ENCODE measurements around the gene MAP3K20.

DNA sequence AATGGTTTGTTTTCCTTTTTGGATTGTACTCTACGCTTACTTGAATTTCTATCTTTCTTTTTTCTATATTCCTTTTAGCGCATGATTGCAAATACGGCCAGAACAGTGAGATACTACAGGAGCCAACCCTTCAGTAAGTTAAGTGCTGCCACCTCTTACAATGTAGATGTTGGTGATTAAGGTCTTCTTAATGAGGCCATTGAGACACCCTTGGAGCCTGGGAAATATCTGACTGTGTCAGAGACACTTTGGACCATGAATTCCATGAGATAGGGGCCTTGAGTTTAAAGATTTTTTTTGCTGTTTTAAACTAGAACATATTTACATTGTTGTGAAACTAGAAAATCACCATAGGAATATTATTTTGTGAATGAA is 27.1 kb upstream of the MAP3K20 start:
- TF ChIP-seq, protein P1, sequence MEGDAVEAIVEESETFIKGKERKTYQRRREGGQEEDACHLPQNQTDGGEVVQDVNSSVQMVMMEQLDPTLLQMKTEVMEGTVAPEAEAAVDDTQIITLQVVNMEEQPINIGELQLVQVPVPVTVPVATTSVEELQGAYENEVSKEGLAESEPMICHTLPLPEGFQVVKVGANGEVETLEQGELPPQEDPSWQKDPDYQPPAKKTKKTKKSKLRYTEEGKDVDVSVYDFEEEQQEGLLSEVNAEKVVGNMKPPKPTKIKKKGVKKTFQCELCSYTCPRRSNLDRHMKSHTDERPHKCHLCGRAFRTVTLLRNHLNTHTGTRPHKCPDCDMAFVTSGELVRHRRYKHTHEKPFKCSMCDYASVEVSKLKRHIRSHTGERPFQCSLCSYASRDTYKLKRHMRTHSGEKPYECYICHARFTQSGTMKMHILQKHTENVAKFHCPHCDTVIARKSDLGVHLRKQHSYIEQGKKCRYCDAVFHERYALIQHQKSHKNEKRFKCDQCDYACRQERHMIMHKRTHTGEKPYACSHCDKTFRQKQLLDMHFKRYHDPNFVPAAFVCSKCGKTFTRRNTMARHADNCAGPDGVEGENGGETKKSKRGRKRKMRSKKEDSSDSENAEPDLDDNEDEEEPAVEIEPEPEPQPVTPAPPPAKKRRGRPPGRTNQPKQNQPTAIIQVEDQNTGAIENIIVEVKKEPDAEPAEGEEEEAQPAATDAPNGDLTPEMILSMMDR (conservative IDR thresholded peaks at IDR 0.05 in 1 of 2, IDR thresholded peaks at IDR 0.05 in 1 of 2; ENCODE audit: low read depth in 1 of 2, low read length in 2 of 2) = no peak
- TF ChIP-seq EZH2 (IDR thresholded peaks at IDR 0.05; ENCODE audit: low read length, missing control alignments) = no peak
